ENCODE data around the gene NR4A3. TPM values are rescaled to one million over a fixed set of nuclear protein-coding genes. Genes with fewer than 3 reads are reported as not detected.

The NR4A3 gene
- polyA plus RNA-seq (2011; rRNA removed) = 1.6 and 1.8 TPM in 2 replicates
- polyA plus RNA-seq (2012; cell fraction: cytosol; rRNA removed) = 0.99 and 2.6 TPM in 2 replicates
- 4.2 and 4.3 TPM in 2 replicates for polyA plus RNA-seq (2012; cell fraction: nucleus; rRNA removed)
- 1.4 to 2.0 TPM (median 1.7 TPM) in 3 replicates for polyA plus RNA-seq (2017; fragmentation: RNase III; extraction: RNeasy Plus Mini Kit Qiagen cat#74134 plus additional on column Dnase treatment)
- polyA minus RNA-seq (2011; rRNA and poly(A)+ RNA removed) = 3.8 and 8.5 TPM in 2 replicates

DNA sequence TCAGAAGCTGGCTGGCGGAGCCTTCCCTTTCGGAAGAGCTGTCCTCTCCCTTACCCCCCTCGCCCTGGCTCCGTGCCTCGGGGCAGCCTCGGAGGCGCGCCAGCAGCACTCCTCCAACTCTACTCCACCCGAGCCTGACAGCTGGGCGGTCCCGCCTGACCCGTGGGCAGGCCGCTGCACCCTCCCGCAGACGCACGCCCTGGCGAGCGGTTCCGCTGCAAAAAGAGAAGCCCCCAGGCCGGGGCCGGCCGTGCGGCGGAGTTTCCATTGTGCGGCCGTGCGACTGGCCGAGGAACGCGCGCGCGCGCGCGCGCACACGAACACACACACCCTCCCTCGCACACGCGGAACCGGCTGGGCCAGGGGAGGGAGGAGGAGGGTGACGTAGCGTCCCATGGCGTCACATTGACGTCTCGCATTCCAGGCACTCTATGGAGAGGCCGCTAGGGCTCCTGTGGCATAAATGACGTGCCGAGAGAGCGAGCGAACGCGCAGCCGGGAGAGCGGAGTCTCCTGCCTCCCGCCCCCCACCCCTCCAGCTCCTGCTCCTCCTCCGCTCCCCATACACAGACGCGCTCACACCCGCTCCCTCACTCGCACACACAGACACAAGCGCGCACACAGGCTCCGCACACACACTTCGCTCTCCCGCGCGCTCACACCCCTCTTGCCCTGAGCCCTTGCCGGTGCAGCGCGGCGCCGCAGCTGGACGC lies at the start of gene NR4A3:
NR4A3 (plus strand) TSS at position 490 of the 713 bp plus-strand sequence. CDS start 6,158 bp downstream, outside the sequence.
- ATAC-seq = peak; percentile 71 to 75
- Histone ChIP-seq H3K4me2 (peak within 1 kb of the TSS; percentile 83), H3K4me3 (peak within 1 kb of the TSS; percentile 67), H3K27ac (peak within 1 kb of the TSS; percentile 64 to 97), H3K9me3 (no peaks in the 10 kb centered on the region), H3K4me1 (peaks cover 12% of the 10 kb centered on the region; the same call in 2 of the 3 replicates)
- no peak for FAIRE-seq
- DNase-seq (ENCODE audit: low read depth in 1 of 2, low spot score in 1 of 2) = peak; percentile 92 to 98
- WGBS (ENCODE audit: missing lambda C conversion rate) = 3% methylated on average over 15 of the region's 75 CpGs
- POLR2A ChIA-PET = interaction anchor here (0.6 to 1.2 kb wide), 4 partner anchors 9 to 605 kb away, joined by 3 to 7 read pairs (median 4); partner anchors contain the start of gene MSANTD3
- CTCF ChIA-PET = interaction anchor here (0.7 to 1.3 kb wide), 5 partner anchors 15 to 401 kb away, joined by 3 to 4 read pairs (median 3); no protein-coding TSS in a partner anchor
- no peak for TF ChIP-seq CBX2 (IDR thresholded peaks at IDR 0.05; ENCODE audit: borderline replicate concordance, low read depth)
- no peak for TF ChIP-seq ZFP36 (IDR thresholded peaks at IDR 0.05; ENCODE audit: borderline replicate concordance, partially characterized antibody)
- no peak for TF ChIP-seq TP53 (CRISPR knock-in tag; IDR thresholded peaks at IDR 0.05)
- TF ChIP-seq MYC (IDR thresholded peaks at IDR 0.05; ENCODE audit: borderline replicate concordance, low read length) = peak; percentile 84
- no peak for TF ChIP-seq NFE2L2 (conservative IDR thresholded peaks at IDR 0.05; ENCODE audit: low read length)
- TF ChIP-seq PHF8 (IDR thresholded peaks at IDR 0.05; ENCODE audit: borderline replicate concordance, low read depth) = peak; percentile 51
- TF ChIP-seq, protein P1, sequence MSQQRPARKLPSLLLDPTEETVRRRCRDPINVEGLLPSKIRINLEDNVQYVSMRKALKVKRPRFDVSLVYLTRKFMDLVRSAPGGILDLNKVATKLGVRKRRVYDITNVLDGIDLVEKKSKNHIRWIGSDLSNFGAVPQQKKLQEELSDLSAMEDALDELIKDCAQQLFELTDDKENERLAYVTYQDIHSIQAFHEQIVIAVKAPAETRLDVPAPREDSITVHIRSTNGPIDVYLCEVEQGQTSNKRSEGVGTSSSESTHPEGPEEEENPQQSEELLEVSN (IDR thresholded peaks at IDR 0.05; ENCODE audit: borderline replicate concordance, low read depth) = 0 out of 2 replicates have a peak, but pooled peaks have one; percentile 41
- TF ChIP-seq, protein P2, sequence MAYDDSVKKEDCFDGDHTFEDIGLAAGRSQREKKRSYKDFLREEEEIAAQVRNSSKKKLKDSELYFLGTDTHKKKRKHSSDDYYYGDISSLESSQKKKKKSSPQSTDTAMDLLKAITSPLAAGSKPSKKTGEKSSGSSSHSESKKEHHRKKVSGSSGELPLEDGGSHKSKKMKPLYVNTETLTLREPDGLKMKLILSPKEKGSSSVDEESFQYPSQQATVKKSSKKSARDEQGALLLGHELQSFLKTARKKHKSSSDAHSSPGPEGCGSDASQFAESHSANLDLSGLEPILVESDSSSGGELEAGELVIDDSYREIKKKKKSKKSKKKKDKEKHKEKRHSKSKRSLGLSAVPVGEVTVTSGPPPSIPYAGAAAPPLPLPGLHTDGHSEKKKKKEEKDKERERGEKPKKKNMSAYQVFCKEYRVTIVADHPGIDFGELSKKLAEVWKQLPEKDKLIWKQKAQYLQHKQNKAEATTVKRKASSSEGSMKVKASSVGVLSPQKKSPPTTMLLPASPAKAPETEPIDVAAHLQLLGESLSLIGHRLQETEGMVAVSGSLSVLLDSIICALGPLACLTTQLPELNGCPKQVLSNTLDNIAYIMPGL (CRISPR knock-in tag; IDR thresholded peaks at IDR 0.05; ENCODE audit: borderline replicate concordance) = no peak
- TF ChIP-seq, protein P3, sequence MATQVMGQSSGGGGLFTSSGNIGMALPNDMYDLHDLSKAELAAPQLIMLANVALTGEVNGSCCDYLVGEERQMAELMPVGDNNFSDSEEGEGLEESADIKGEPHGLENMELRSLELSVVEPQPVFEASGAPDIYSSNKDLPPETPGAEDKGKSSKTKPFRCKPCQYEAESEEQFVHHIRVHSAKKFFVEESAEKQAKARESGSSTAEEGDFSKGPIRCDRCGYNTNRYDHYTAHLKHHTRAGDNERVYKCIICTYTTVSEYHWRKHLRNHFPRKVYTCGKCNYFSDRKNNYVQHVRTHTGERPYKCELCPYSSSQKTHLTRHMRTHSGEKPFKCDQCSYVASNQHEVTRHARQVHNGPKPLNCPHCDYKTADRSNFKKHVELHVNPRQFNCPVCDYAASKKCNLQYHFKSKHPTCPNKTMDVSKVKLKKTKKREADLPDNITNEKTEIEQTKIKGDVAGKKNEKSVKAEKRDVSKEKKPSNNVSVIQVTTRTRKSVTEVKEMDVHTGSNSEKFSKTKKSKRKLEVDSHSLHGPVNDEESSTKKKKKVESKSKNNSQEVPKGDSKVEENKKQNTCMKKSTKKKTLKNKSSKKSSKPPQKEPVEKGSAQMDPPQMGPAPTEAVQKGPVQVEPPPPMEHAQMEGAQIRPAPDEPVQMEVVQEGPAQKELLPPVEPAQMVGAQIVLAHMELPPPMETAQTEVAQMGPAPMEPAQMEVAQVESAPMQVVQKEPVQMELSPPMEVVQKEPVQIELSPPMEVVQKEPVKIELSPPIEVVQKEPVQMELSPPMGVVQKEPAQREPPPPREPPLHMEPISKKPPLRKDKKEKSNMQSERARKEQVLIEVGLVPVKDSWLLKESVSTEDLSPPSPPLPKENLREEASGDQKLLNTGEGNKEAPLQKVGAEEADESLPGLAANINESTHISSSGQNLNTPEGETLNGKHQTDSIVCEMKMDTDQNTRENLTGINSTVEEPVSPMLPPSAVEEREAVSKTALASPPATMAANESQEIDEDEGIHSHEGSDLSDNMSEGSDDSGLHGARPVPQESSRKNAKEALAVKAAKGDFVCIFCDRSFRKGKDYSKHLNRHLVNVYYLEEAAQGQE (IDR thresholded peaks at IDR 0.05) = peak; percentile 16; the same call in 1 of the 2 replicates
- TF ChIP-seq SREBF2 (IDR thresholded peaks at IDR 0.05) = no peak
- peak in 1 of 2 experiments; percentile 33; a peak in 1 of 5 replicates for TF ChIP-seq EP300 (IDR thresholded peaks at IDR 0.05)
- TF ChIP-seq, protein P4, sequence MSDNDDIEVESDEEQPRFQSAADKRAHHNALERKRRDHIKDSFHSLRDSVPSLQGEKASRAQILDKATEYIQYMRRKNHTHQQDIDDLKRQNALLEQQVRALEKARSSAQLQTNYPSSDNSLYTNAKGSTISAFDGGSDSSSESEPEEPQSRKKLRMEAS (IDR thresholded peaks at IDR 0.05) = peak; percentile 82
- no peak for TF ChIP-seq HDAC2 (IDR thresholded peaks at IDR 0.05)
- TF ChIP-seq, protein P5, sequence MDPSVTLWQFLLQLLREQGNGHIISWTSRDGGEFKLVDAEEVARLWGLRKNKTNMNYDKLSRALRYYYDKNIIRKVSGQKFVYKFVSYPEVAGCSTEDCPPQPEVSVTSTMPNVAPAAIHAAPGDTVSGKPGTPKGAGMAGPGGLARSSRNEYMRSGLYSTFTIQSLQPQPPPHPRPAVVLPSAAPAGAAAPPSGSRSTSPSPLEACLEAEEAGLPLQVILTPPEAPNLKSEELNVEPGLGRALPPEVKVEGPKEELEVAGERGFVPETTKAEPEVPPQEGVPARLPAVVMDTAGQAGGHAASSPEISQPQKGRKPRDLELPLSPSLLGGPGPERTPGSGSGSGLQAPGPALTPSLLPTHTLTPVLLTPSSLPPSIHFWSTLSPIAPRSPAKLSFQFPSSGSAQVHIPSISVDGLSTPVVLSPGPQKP (IDR thresholded peaks at IDR 0.05; ENCODE audit: low read depth, low read length) = no peak
- no peak for TF ChIP-seq CHD2 (IDR thresholded peaks at IDR 0.05; ENCODE audit: low read length, partially characterized antibody)
- TF ChIP-seq, protein P6, sequence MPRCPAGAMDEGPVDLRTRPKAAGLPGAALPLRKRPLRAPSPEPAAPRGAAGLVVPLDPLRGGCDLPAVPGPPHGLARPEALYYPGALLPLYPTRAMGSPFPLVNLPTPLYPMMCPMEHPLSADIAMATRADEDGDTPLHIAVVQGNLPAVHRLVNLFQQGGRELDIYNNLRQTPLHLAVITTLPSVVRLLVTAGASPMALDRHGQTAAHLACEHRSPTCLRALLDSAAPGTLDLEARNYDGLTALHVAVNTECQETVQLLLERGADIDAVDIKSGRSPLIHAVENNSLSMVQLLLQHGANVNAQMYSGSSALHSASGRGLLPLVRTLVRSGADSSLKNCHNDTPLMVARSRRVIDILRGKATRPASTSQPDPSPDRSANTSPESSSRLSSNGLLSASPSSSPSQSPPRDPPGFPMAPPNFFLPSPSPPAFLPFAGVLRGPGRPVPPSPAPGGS (IDR thresholded peaks at IDR 0.05) = 0 out of 3 replicates have a peak, but pooled peaks have one; percentile 36
- TF ChIP-seq EHF (CRISPR knock-in tag; IDR thresholded peaks at IDR 0.05) = no peak
- TF ChIP-seq FOSB (CRISPR knock-in tag; IDR thresholded peaks at IDR 0.05) = no peak
- TF ChIP-seq, protein P7, sequence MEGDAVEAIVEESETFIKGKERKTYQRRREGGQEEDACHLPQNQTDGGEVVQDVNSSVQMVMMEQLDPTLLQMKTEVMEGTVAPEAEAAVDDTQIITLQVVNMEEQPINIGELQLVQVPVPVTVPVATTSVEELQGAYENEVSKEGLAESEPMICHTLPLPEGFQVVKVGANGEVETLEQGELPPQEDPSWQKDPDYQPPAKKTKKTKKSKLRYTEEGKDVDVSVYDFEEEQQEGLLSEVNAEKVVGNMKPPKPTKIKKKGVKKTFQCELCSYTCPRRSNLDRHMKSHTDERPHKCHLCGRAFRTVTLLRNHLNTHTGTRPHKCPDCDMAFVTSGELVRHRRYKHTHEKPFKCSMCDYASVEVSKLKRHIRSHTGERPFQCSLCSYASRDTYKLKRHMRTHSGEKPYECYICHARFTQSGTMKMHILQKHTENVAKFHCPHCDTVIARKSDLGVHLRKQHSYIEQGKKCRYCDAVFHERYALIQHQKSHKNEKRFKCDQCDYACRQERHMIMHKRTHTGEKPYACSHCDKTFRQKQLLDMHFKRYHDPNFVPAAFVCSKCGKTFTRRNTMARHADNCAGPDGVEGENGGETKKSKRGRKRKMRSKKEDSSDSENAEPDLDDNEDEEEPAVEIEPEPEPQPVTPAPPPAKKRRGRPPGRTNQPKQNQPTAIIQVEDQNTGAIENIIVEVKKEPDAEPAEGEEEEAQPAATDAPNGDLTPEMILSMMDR (IDR thresholded peaks at IDR 0.05) = no peak
- no peak for TF ChIP-seq KDM1A (IDR thresholded peaks at IDR 0.05; ENCODE audit: low read depth)
- TF ChIP-seq JUN (IDR thresholded peaks at IDR 0.05) = peak; percentile 22 to 77; a peak in 3 of 5 replicates
- no peak for TF ChIP-seq RAD21 (conservative IDR thresholded peaks at IDR 0.05 in 1 of 2, IDR thresholded peaks at IDR 0.05 in 1 of 2)
- no peak for TF ChIP-seq MAZ (IDR thresholded peaks at IDR 0.05; ENCODE audit: borderline replicate concordance, low read depth, low read length)
- TF ChIP-seq, protein P8, sequence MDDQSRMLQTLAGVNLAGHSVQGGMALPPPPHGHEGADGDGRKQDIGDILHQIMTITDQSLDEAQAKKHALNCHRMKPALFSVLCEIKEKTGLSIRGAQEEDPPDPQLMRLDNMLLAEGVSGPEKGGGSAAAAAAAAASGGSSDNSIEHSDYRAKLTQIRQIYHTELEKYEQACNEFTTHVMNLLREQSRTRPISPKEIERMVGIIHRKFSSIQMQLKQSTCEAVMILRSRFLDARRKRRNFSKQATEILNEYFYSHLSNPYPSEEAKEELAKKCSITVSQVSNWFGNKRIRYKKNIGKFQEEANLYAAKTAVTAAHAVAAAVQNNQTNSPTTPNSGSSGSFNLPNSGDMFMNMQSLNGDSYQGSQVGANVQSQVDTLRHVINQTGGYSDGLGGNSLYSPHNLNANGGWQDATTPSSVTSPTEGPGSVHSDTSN (IDR thresholded peaks at IDR 0.05) = peak; percentile 58; the same call in 1 of the 2 replicates
- peak; percentile 53; the same call in 1 of the 2 replicates for TF ChIP-seq RFX5 (IDR thresholded peaks at IDR 0.05)
